HG03378 (cell line): Measurements from ENCODE around the gene FGF1.

Experiments
- ATAC-seq: cut with Tn5 transposase; IDR thresholded peaks from one replicate; pipeline ENCODE4 v1.9.1; 2021; ENCODE audit warnings: mild to moderate bottlenecking, moderate library complexity; ENCODE audit not compliant: unreplicated experiment

The FGF1 gene

DNA sequence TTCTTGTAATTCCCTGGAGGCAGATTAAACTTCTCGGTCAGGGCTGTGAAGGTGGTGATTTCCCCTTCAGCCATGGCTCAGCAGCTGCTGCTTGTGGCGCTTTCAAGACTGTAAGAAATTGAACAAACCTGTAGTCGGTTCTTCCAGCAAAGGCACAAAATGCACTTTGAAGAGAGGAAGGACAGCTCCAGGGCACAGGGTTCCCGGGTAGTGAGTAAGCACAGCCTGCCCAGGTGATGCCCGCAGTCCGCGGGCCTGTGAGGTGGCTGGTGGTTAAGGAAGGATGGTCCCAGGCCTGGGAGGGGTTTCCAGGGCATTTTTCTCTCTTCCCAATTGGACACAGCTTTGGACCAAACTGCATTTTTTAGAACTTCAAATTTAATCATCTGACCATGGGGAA is 71.8 kb downstream of the FGF1 start:
- ATAC-seq = no peak

DNA sequence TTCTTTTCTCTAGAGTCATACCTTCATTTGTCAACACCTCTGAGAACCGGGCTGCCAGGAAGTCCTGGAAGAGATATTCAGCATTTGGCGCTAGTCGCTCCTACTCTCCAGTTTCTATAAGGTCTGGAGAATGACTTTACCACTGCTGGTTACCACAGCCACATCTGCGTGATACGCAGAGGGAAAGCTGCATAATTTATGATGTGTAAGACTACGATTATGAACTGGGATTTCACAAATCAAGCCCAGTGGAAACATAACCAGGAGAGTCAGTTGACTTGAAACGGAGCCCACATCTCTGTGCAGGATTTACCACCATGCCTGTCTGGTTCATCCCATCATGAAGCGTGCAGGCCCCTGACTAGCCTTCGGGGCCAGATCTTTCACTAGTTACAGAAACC is 72.6 kb downstream of the FGF1 start:
- ATAC-seq = no peak

DNA sequence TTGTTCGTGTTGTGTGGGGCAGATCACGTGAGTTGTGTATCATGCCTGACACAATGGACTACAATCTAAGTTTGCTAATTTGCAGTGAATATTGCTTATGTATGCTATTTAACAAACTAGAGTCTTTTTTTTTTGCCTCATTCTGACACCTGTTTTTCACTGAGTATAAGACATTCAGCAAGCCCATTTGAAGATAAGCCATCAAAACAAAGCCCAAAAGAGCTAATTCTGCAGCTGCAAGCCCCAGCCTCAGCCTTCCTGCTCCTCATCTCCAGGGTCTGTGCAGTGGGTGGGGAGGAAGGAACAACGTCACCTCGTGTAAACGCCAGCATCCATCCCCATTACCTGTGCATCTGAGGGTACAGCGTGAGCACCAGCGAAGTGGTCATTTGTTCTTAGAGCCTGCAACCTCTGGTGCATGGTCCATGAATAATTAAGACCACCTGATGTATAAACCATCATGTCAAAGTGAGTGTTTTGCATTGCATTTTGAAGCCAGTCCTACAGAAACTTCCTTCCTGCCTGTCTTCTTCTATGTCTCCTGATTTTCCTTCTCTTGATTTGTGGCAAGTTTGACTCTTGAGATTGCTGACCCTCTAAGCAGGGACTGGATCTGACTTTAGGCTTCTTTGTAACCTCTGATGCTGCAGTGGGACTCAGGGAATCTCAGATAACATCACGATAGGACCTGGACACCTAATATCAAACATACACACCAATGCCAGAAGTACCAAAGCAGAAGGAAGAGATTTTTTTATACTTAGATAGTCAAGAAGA is 73.2 kb downstream of the FGF1 start:
- ATAC-seq = no peak

- peak; percentile 85 for ATAC-seq
Measured at GRCh38 chr5:142611154-142611553, 74.7 kb downstream of the FGF1 start.

- ATAC-seq = no peak
Measured at GRCh38 chr5:142610176-142611001, 75.5 kb downstream of the FGF1 start.

DNA sequence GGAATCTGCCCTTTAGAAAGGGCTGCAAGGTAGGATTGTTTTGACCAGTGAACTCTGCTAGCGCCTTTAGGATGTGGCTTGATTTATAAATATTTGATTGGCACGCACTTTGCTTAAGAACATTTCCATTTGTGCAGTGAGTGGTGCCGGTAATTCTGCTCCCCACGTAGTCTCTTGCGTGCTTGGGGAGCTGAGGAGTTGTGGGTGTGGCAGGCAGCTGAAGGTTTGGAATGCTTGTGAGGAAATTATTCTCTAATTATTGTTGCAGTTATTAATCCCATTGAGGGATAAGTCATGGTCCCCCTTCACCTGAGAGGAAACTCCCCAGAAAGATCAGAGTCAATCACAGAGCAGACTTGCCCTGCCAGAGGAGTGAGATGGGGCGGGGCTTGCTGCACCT is 76.7 kb downstream of the FGF1 start:
- no peak for ATAC-seq

GRCh38 chr5:142608081-142608480 is 77.8 kb downstream of the FGF1 start:
- ATAC-seq = no peak

GRCh38 chr5:142605611-142606010 is 80.3 kb downstream of the FGF1 start:
- no peak for ATAC-seq

- ATAC-seq = no peak
Measured at GRCh38 chr5:142602720-142603245, 83.1 kb downstream of the FGF1 start.

DNA sequence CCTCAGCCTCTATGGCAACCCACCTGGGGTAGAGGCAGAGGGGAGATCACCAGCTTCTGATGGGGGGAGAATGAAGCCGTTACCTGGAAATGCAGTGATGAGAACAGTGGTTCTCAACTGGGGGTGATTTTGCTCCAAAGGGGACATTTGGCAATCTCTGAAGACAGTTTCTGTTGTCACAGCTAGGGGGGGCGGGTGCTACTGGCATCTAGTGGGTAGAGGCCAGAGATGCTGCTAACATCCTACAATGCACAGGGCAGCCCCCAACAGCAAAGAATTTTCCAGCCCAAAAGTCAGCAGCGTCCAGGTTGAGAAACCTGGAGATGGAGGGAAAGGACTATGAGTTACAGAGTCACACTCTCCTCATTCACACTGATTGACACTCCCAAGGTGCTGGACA is 84.5 kb downstream of the FGF1 start:
- no peak for ATAC-seq

DNA sequence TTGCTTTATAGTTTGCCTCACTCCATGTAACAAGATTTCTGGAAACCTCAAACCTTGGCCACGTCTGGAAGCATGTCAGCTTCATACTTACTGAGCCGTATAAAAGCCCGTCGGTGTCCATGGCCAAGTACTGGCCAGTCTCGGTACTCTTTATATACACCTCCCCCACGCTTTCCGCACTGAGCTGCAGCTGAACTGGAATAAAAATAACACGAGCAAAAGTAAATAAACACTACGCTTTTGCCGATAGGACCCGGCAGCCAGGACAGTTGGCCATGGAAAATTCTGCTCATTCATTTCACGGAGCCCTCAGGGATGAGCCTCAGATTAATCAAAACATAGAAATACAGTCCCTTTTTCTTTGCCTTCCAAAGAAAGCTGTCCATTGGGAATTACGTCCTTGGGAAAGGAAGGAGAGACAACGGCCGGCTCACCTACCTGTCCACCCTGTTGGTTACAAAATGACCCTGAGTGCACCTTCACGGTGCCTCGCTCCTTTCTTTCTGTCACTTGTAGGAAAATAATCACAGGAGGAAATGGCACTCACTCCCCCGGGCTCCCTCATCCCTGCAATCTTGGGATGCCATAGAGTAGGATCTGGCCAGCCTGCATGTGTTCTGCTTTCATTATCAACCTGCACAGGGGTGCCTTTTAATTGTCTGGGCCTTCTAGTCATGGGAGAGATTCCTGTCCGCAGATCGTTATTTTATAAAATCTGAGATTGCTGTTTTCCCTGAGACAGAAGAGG is 85.1 kb downstream of the FGF1 start:
- no peak for ATAC-seq

- ATAC-seq = no peak
Measured at GRCh38 chr5:142600092-142600491, 85.8 kb downstream of the FGF1 start.

DNA sequence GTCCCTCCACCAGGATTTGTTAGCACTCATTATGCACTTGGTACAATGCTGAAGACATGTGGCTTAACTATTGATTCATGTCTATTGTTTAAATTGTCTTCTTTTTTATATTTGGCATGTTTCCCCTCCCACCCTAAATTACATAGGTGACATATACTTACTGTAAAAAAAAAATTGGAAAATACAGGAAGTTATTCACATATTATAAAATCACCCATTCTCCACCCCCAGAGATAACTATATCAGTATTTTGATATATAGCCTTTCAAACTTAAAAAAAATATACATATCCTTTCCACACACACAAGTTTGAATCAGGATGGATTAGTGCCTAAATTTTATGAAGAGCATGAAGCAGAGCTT is 87.6 kb downstream of the FGF1 start:
- no peak for ATAC-seq

GRCh38 chr5:142597546-142598337 is 88.1 kb downstream of the FGF1 start:
- ATAC-seq = no peak

DNA sequence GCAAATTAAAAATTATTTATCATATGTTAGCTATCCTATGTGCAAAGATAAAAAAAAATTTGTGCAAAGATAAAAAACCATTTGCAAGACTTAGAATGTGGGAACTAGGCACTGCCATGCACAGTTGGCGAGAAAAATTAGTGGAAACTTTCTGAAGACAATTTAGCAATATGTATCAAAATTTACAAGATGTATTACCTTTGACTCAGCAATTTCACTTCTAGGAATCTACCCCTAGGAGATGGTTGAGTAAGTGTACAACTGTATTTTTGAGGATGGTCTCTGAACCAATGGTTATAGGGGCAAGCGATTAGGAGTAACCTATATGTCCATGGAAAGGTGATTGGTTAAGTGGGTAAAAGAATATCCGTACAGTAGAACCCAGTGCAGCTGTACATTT is 88.9 kb downstream of the FGF1 start:
- ATAC-seq = no peak

DNA sequence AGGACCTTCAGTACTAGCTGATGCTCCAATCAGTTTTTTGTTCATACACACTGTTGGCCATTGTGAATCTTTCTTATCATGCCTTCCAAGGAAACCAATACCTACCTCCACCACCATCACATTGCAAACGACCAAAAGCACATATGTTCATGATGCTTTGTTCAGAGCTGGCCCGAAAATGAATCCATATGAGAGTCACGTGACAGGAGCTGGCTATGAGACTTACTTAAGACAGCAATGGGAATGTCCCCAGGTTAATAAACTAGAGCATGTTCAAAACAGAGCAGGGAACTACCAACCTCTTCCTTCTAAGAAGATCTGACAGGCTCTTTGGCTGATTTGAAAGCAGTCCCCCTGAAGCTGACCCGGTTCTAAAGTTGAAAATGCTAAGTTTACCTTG is 93.5 kb downstream of the FGF1 start:
- no peak for ATAC-seq

DNA sequence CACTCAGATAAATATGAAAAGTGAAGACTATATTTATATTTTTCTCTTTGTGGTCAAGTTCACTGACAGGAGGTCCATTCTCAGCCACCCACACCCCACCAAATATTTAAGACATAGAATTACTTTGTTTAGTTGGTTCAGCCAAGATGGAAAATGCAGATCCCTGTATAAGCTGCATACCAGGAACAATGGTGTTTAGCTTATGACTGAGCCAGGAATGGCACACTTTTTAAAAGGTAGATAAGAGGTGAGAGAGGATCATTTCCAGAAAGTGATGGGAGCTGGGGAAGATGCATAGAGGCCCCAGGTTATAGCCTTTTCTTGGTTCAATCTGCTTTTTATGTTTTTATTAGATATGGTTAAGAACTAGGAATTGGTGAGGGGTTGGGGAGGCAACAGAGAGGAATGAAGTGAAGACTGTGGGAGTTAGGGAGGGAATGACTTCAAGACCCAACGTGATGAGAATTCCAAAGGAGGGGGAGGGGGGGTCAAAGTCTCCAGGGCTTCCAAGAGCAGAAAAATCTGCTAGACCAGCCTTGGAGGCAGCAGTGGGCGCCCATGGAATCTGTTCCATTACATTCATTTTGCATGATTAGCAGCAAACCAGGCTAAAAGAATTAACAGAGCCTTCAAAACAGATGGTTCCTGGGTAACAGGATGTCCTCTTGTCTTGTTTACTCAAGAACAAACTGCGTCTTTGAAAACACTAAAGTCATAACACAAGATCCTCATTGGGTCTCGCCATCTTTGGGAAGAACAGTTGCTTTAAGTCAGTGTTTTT is 95.2 kb downstream of the FGF1 start:
- no peak for ATAC-seq

GRCh38 chr5:142589720-142590119 is 96.2 kb downstream of the FGF1 start:
- ATAC-seq = no peak

DNA sequence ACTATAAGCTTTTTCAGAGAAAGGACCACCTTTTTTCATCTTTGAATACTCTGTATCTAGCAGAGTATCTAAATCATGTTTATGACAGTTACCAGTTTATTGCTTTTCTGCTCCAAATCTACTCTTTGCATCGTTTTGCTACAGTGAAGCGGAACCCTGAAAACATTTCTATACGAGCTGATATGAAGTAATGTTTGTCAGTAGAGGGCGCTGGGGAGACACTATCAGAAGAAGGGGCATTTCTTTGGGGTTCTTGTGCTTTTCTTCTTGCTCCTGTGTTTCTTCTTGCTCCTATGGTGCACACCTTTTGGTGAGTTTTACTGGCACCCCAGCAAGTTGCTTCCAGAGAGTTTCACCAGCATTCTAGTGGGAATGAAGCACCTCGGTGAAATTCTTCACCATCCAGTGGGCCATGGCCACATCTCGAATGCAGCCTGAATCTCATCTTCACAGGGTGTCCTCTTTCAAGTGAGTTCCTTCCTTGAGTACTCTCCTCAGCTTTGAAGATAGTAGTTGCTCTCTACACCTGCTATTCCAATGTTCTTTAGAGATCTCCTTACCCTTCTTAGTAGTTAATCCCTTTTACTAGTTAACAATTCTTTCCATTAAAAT is 98.4 kb downstream of the FGF1 start:
- ATAC-seq = no peak
